ENCODE measurements around the gene ZMYM2.
A peak's percentile ranks its signal among the peaks of the same experiment; 100 is the strongest.

ZMYM2 gene

DNA sequence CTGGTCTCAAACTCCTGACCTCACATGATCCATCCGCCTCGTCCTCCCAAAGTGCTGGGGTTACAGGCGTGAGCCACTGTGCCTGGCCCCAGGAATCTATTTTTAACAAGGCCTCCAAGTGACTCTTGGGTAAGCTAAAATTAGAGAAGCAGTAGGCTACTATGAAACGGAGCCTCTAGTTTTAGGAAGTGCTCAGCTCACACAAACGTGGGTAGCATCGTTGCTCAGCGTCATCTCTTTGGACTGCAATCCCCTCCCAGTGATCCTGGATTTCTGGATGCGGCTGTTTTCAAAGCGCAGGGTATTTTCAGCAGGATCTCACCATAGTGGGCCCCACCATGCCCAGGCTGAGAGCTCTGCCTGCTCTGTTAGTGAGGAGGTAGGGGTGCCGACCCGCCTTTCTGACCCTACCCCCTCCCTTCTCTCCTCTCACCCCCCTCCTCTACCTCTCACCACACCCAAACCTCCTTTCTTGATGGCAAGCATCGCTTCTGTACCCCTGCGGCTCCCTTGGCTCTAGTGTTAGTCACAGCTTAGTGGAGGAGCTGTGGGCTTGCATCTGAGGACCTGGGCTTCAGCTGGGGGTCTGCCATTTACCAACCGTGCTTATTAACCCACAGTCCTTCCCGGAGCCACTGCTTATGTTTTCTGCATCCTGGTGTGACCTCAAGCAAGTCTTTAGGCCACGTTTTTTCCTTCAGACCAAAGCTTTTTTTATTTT lies 168.2 kb downstream of the ZMYM2 start:
- DNase-seq (ENCODE audit: low spot score): no peak
- TF ChIP-seq, protein P1, sequence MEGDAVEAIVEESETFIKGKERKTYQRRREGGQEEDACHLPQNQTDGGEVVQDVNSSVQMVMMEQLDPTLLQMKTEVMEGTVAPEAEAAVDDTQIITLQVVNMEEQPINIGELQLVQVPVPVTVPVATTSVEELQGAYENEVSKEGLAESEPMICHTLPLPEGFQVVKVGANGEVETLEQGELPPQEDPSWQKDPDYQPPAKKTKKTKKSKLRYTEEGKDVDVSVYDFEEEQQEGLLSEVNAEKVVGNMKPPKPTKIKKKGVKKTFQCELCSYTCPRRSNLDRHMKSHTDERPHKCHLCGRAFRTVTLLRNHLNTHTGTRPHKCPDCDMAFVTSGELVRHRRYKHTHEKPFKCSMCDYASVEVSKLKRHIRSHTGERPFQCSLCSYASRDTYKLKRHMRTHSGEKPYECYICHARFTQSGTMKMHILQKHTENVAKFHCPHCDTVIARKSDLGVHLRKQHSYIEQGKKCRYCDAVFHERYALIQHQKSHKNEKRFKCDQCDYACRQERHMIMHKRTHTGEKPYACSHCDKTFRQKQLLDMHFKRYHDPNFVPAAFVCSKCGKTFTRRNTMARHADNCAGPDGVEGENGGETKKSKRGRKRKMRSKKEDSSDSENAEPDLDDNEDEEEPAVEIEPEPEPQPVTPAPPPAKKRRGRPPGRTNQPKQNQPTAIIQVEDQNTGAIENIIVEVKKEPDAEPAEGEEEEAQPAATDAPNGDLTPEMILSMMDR (IDR thresholded peaks at IDR 0.05): no peak
- H3K4me3 ChIP-seq: peak overlapping the region; percentile 29
- peak overlapping the region; percentile 85 to 89 for H3K27ac ChIP-seq

DNA sequence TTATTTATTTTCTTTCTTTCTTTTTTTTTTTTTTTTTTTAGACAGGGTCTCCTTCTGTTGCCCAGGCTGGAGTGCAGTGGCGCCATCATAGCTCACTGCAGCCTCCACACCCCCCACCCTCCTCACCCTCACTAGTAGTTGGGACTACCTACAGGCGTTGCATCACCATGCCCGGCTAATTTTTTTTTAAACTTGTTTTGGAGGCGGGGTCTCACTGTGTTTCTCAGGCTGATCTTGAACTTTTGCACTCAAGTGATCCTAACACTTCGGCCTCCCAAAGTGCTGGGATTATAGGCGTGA lies 168.7 kb downstream of the ZMYM2 start:
- peak overlapping the region; percentile 85 to 93 for H3K27ac ChIP-seq
- peak overlapping the region; percentile 89 for H3K4me3 ChIP-seq
- TF ChIP-seq, protein P1 (IDR thresholded peaks at IDR 0.05): no peak
- peak; percentile 73 for DNase-seq (ENCODE audit: low spot score)

DNA sequence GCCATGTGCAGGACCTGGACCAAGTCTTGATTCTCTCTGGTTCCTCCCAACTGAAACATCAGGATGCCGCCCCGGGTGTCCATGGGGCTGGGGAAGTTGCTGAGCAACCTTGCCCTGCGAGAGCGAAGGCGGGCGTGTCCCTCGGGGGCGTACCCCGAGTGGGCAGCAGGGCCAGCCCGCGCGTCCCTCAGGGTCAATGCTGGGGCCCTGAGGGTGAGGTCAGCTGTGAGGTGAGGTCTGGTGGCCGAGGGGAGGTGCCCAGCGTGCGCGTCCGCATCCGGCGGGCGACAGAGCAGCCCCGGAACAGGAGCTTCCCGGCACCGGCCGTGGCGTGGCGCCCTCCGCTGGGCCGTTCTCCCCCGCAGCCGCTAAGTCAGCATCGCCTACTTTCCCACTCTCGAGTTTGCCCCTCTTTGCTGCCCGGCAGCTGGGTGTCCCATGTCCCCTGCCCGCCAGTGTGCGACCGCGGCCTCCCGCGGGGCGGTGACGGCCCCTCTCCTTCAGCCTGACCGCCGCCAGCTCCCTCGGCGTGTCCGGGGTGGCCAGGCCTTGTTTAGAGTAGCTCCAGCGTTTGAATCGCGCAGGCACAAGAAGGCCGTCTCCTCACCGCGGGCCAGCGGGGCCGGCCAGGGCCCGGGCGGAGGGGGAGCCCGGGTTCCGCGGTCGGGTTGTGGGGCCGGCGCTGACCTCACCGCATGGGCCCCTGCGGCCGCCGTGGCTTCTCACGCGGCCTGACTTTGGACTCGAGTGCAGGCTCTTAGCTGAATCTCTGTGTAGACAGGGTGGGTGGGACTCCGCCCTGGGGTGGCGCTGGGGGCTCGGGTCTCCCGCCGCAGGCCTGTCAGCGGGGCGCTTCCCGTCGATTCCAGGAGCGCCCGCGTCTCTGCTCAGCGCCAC lies 169.3 kb downstream of the ZMYM2 start:
- Histone ChIP-seq H3K4me3 (peak overlapping the region; percentile 89), H3K27ac (peak overlapping the region; percentile 85 to 93)
- TF ChIP-seq, protein P1 (IDR thresholded peaks at IDR 0.05): peak; percentile 36
- peak; percentile 84 for DNase-seq (ENCODE audit: low spot score)

DNA sequence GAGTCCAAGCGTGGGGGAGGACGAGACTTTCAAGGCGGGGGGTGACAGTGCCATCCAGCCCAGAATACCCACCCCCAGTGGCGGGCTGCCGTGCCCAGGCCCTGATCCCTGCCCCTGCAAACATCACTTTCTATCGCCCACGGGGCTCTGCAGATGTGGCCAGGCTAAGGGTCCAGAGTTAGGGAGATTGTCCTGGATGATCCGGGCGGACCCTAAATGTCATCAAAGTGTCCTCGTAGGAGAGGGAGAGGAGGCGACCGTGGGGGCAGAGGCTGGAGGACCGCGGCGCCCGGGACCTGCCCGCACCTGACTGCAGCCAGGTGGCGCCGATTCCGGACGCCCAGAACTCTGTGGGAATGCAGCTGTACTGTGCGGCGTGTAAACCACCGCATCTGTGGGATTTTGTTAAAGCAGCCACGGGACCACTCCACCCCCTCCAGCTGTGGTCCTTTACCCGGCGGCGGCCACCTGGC lies 170.0 kb downstream of the ZMYM2 start:
- Histone ChIP-seq H3K27ac (peak overlapping the region; percentile 85 to 93), H3K4me3 (peak overlapping the region; percentile 89)
- peak; percentile 68 for DNase-seq (ENCODE audit: low spot score)
- TF ChIP-seq, protein P1 (IDR thresholded peaks at IDR 0.05): no peak

DNA sequence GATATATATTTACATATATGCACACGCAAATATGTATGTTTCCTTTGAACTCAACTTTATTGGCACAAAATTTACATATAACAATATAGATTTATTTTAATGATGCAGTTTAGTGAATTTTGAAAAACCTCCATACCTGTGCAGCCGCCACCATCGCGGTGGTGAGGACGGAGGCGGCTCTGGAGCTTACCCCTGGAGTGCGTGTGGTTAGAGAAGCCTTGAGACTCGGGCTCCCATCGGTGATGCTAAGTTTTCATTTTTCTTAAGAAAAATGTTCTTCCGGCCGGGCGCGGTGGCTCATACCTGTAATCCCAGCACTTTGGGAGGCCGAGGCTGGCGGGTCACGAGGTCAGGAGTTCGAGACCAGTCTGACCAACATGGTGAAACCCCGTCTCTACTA lies 170.5 kb downstream of the ZMYM2 start:
- H3K4me3 ChIP-seq: no peak overlapping the region
- no peak for DNase-seq (ENCODE audit: low spot score)
- TF ChIP-seq, protein P1 (IDR thresholded peaks at IDR 0.05): no peak
- no peak overlapping the region for H3K27ac ChIP-seq

DNA sequence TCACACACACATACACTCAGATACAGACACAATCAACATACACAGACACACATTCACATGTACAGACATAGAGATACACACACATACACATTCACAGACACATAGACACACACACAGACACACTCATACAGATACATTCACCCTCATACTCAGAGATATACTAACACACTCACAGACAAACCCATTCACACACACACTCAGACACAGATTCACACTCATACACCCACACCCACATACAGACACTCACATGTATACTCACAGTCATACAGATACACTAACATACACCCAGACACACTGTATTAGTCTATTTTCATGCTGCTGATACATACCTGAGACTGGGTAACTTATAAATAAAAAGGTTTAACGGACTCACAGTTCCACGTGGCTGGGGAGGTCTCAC lies 171.5 kb downstream of the ZMYM2 start:
- no peak overlapping the region for H3K4me3 ChIP-seq
- TF ChIP-seq, protein P1 (IDR thresholded peaks at IDR 0.05): no peak

More for the DNA sequence above, 171.5 kb downstream of the ZMYM2 start:
- no peak for DNase-seq (ENCODE audit: low spot score)
- H3K27ac ChIP-seq: no peak overlapping the region

All from coronary artery (tissue), 2 donors.